Natural killer cell (primary cell): ENCODE measurements around the gene ANKRD60. TPM values are rescaled to one million over a fixed set of nuclear protein-coding genes. Genes with fewer than 3 reads are reported as not detected.

ENCODE experiments used
- ATAC-seq, 3 donors: fragments of 150-1000 bp in 2 of 3; fragments of 200-7000 bp in 1 of 3; cut with Tn5 transposase; 1 replicate in 1 of 3; 2 replicates in 2 of 3; pipeline ENCODE4 v1.10.0; 2021; ENCODE audit warnings: mild to moderate bottlenecking in 2 of 3, moderate library complexity in 2 of 3
- DNase-seq, 2 donors: peaks; one replicate each; pipeline versions ENCODE4 v3.0.0 to v3.0.0-alpha.2; 2013 to 2021; ENCODE audit warnings: mixed read lengths in 1 of 2
- H3K27ac ChIP-seq: one replicate; pipeline ENCODE4 v1.5.1; 2013; ENCODE audit warnings: mild to moderate bottlenecking, low read length
- H3K27me3 ChIP-seq: one replicate; pipeline ENCODE4 v1.6.1; 2013; ENCODE audit warnings: low read length; ENCODE audit not compliant: control insufficient read depth, insufficient read depth
- H3K36me3 ChIP-seq: one replicate; pipeline ENCODE4 v1.6.1; 2013; ENCODE audit warnings: low read length; ENCODE audit not compliant: control insufficient read depth, insufficient read depth
- H3K4me1 ChIP-seq: one replicate; pipeline ENCODE4 v1.6.1; 2013; ENCODE audit warnings: low read length; ENCODE audit not compliant: control insufficient read depth, insufficient read depth
- H3K4me3 ChIP-seq: one replicate; pipeline ENCODE4 v1.5.1; 2013; ENCODE audit warnings: low read length
- H3K9me3 ChIP-seq: one replicate; pipeline ENCODE4 v1.6.1; 2013; ENCODE audit warnings: low read length; ENCODE audit not compliant: control insufficient read depth, insufficient read depth
- H3K27ac Mint-ChIP-seq, 2 donors: one replicate each; pipeline ENCODE4 v1.8.0; 2022; ENCODE audit warnings: mild to moderate bottlenecking in 2 of 2, mixed read lengths in 2 of 2, moderate library complexity in 1 of 2
- H3K27me3 Mint-ChIP-seq, 2 donors: one replicate each; pipeline ENCODE4 v1.8.0; 2022; ENCODE audit warnings: low read depth in 2 of 2, mixed read lengths in 2 of 2
- H3K36me3 Mint-ChIP-seq: one replicate; pipeline ENCODE4 v1.8.0; 2022; ENCODE audit warnings: mixed read lengths
- H3K4me1 Mint-ChIP-seq, 2 donors: one replicate each; pipeline ENCODE4 v1.8.0; 2022; ENCODE audit warnings: mixed read lengths in 2 of 2
- H3K4me3 Mint-ChIP-seq: one replicate; pipeline ENCODE4 v1.8.0; 2022; ENCODE audit warnings: mild to moderate bottlenecking, moderate library complexity, mixed read lengths
- H3K9me3 Mint-ChIP-seq, 2 donors: one replicate each; pipeline ENCODE4 v1.8.0; 2022; ENCODE audit warnings: mixed read lengths in 2 of 2
- WGBS: methylation state at CpG from one replicate; pipeline ENCODE4 v1.1.7; 2013; ENCODE audit warnings: missing lambda C conversion rate; ENCODE audit not compliant: insufficient coverage; 5-methylcytosine and 5-hydroxymethylcytosine counted together
- intact Hi-C: fragments of 100-400 bp; cut with micrococcal nuclease; formaldehyde crosslinking; loops from one replicate; pipeline ENCODE4 v1.14.2; 2022
- total RNA-seq, 4 donors: library from RNA; stranded (reverse); fragments of 120-200 nt in 1 of 4; gene quantifications; one replicate each; pipeline versions ENCODE4 v1.2.3 to v1.2.4, GENCODE V29; 2013 to 2022
- TF ChIP-seq, protein P1 (sequence below): fragments of 200-600 bp; IDR thresholded peaks from one replicate; pipeline ENCODE4 v1.8.0; 2022; ENCODE audit warnings: antibody characterized with exemption

Gene ANKRD60
- total RNA-seq, 3 donors from 2014 or later (not counting 1 experiment from before 2014, with no cell fraction given), result not detected

DNA sequence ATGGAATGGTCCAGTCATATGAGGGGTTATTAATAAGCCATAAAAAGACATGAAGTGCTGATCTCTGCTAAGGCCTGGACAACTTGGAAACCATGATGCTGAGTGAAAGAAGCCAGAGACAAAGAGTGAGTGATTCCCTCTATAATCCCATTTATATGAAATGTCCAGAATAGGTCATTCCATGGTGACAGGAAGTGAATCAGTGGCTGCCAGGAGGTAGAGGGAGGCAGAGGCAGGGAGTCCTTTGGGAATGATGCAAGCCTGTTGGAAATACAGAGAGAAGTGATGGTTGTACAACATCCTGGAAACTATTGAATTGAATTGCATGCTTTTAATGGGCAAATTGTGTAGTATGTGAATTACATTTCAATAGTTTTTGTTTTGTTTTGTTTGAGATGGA, 26.4 kb downstream of the ANKRD60 start:
- Histone ChIP-seq H3K4me1 (no peaks in the 10 kb centered on the region), H3K9me3 (no peaks in the 10 kb centered on the region), H3K27me3 (no peaks in the 10 kb centered on the region), H3K36me3 (no peaks in the 10 kb centered on the region), H3K27ac (no peak overlapping the region), H3K4me3 (no peak overlapping the region)
- TF ChIP-seq, protein P1, sequence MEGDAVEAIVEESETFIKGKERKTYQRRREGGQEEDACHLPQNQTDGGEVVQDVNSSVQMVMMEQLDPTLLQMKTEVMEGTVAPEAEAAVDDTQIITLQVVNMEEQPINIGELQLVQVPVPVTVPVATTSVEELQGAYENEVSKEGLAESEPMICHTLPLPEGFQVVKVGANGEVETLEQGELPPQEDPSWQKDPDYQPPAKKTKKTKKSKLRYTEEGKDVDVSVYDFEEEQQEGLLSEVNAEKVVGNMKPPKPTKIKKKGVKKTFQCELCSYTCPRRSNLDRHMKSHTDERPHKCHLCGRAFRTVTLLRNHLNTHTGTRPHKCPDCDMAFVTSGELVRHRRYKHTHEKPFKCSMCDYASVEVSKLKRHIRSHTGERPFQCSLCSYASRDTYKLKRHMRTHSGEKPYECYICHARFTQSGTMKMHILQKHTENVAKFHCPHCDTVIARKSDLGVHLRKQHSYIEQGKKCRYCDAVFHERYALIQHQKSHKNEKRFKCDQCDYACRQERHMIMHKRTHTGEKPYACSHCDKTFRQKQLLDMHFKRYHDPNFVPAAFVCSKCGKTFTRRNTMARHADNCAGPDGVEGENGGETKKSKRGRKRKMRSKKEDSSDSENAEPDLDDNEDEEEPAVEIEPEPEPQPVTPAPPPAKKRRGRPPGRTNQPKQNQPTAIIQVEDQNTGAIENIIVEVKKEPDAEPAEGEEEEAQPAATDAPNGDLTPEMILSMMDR, result no peak
- intact Hi-C loops, result no loop called here
- Mint-ChIP-seq H3K27ac (no peak overlapping the region), H3K36me3 (no peaks in the 10 kb centered on the region), H3K4me1 (no peaks in the 10 kb centered on the region), H3K4me3 (no peak overlapping the region), H3K9me3 (no peaks in the 10 kb centered on the region), H3K27me3 (peaks cover 0 to 4% of the 10 kb centered on the region in 2 donors)
- no peak for DNase-seq
- no peak for ATAC-seq

DNA sequence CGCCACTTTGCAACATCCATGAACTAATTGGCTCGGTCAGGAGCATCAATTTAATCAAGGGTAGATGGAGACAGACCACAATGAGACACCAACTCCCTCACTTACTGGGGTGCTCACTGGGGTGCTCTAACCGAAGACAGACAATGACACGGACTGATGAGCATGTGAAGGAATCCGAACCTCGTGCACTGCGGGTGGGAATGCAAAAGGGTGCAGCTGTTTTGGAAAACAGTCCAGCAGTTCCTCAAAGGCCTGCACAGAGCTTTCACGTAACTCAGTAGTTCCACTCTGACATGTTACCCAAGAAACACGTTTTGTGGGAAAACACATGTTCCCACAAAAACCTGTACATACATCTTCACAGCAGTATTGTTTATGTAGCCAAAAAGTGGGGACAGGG, 26.8 kb downstream of the ANKRD60 start:
- Histone ChIP-seq H3K27me3 (no peaks in the 10 kb centered on the region), H3K9me3 (no peaks in the 10 kb centered on the region), H3K4me3 (no peak overlapping the region), H3K27ac (no peak overlapping the region), H3K36me3 (no peaks in the 10 kb centered on the region), H3K4me1 (no peaks in the 10 kb centered on the region)
- TF ChIP-seq, protein P1, result no peak
- Mint-ChIP-seq H3K4me3 (no peak overlapping the region), H3K36me3 (no peaks in the 10 kb centered on the region), H3K4me1 (no peaks in the 10 kb centered on the region), H3K9me3 (peaks cover 0 to 2% of the 10 kb centered on the region in 2 donors), H3K27ac (no peak overlapping the region), H3K27me3 (peaks cover 0 to 4% of the 10 kb centered on the region in 2 donors)
- DNase-seq, result no peak
- 82% methylated on average over 8 of the region's 9 CpGs for WGBS
- intact Hi-C loops, result no loop called here
- ATAC-seq, result no peak

DNA sequence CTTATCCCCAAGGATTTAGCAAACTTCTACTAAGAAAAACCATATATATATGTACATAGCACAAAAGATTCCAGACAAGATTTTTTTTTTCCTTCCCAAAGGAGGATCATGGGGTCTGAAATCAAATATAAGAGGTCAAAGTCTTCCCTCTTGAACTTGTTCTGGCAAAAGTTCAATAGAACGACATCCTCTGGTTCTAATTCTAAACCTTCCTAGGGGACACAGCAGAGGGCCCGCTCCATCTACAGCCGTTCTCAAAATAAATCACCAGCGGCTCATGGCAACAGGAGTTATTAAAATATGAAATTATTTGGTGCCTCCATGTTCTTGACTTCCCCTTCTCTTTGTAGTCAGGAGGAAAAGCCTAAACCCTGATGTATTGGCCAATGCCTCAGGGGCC, 29.0 kb downstream of the ANKRD60 start:
- WGBS, result 89% methylated on average over 4 of the region's 4 CpGs
- H3K36me3 Mint-ChIP-seq, result no peaks in the 10 kb centered on the region
- Histone ChIP-seq H3K36me3 (no peaks in the 10 kb centered on the region), H3K4me1 (no peaks in the 10 kb centered on the region), H3K27ac (no peak overlapping the region), H3K4me3 (no peak overlapping the region), H3K9me3 (no peaks in the 10 kb centered on the region), H3K27me3 (no peaks in the 10 kb centered on the region)
- H3K27me3 Mint-ChIP-seq, result no peaks in the 10 kb centered on the region
- intact Hi-C loops, result no loop called here
- H3K9me3 Mint-ChIP-seq, result peaks cover 0 to 4% of the 10 kb centered on the region in 2 donors
- H3K27ac Mint-ChIP-seq, result no peak overlapping the region
- no peak for DNase-seq
- TF ChIP-seq, protein P1, result no peak
- H3K4me3 Mint-ChIP-seq, result no peak overlapping the region
- ATAC-seq, result no peak
- no peaks in the 10 kb centered on the region for H3K4me1 Mint-ChIP-seq

DNA sequence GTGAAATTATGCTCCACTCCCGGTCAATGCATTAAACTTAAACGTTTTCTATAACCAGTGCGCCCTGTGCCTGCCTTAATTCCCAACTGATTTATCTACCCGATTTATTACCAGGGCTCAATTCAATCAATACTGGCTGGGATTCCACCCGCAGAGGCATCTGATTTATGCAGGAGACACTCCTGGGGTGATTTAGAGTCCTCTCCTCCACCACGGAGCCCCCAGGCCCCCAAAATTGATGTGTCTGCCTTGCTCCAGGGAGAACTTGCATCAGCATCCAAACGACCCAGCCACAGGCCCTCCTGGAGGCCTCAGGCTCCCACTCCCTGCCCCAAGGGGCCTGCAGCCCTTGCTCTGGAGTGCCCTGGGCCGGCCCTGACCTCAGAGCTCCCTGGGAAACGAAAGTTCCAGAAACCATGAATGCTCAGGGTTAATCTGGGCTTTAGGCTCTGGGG, 29.5 kb downstream of the ANKRD60 start:
- DNase-seq (no peak), ATAC-seq (no peak)
- Mint-ChIP-seq H3K9me3 (peaks cover 0 to 4% of the 10 kb centered on the region in 2 donors), H3K4me1 (no peaks in the 10 kb centered on the region), H3K36me3 (no peaks in the 10 kb centered on the region), H3K27ac (no peak overlapping the region), H3K4me3 (no peak overlapping the region), H3K27me3 (no peaks in the 10 kb centered on the region)
- no peaks in the 10 kb centered on the region for H3K4me1 ChIP-seq
- H3K36me3 ChIP-seq, result no peaks in the 10 kb centered on the region
- WGBS, result 74% methylated on average over 9 of the region's 9 CpGs
- H3K27me3 ChIP-seq, result no peaks in the 10 kb centered on the region
- TF ChIP-seq, protein P1, result no peak
- no peaks in the 10 kb centered on the region for H3K9me3 ChIP-seq
- H3K4me3 ChIP-seq, result no peak overlapping the region
- H3K27ac ChIP-seq, result no peak overlapping the region
- intact Hi-C loops, result no loop called here
